Panc1 (cell line): ENCODE data around the gene UBA52.

Source experiments
- POLR2AphosphoS5 ChIP-seq: IDR thresholded peaks from 2 replicates; pipeline ENCODE4 v1.6.1; 2012; ENCODE audit warnings: mild to moderate bottlenecking, low read depth, low read length, moderate library complexity
- SIN3A ChIP-seq: IDR thresholded peaks from 2 replicates; pipeline ENCODE4 v1.6.1; 2012; ENCODE audit warnings: low read depth, mild to moderate bottlenecking, low read length, moderate library complexity, borderline replicate concordance; ENCODE audit not compliant: insufficient read depth
- TCF7L2 ChIP-seq: IDR thresholded peaks from 2 replicates; pipeline ENCODE4 v1.6.1; 2011; ENCODE audit warnings: mild to moderate bottlenecking, low read depth, low read length, inconsistent platforms
- TF ChIP-seq, protein P1 (sequence below): fragments of 450-650 bp; IDR thresholded peaks from 2 replicates; pipeline ENCODE4 v1.5.1; 2017; ENCODE audit warnings: mild to moderate bottlenecking

DNA sequence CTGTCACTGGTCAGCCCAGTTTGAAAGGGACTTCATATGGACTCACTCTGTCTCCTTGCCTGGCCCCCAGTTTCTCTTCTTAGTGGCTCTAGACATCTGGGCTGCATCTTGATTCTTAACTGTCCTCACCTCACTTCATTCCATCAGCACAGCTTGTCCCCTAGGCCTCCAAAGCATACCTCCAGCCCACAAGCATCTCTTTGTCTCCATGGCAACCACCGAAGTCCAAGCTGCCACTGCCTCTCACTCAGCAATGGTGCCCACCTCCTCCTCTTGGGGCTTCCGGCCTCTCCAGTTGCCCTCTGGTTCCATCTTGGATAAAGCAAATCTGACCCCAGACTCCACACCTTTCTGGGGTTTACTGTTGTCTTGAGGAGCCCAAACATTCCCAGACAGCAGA is 55.2 kb downstream of the UBA52 start:
- TF ChIP-seq, protein P1, sequence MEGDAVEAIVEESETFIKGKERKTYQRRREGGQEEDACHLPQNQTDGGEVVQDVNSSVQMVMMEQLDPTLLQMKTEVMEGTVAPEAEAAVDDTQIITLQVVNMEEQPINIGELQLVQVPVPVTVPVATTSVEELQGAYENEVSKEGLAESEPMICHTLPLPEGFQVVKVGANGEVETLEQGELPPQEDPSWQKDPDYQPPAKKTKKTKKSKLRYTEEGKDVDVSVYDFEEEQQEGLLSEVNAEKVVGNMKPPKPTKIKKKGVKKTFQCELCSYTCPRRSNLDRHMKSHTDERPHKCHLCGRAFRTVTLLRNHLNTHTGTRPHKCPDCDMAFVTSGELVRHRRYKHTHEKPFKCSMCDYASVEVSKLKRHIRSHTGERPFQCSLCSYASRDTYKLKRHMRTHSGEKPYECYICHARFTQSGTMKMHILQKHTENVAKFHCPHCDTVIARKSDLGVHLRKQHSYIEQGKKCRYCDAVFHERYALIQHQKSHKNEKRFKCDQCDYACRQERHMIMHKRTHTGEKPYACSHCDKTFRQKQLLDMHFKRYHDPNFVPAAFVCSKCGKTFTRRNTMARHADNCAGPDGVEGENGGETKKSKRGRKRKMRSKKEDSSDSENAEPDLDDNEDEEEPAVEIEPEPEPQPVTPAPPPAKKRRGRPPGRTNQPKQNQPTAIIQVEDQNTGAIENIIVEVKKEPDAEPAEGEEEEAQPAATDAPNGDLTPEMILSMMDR = no peak
- TF ChIP-seq SIN3A (no peak), TCF7L2 (no peak), POLR2AphosphoS5 (no peak)
